Gastrocnemius medialis (tissue), 4 donors: Measurements from ENCODE around the gene KIF5A. TPM values are rescaled to one million over a fixed set of nuclear protein-coding genes. Genes with fewer than 3 reads are reported as not detected.

Source experiments
- ATAC-seq, 2 donors: fragments of 150-250 bp; one replicate each; pipeline ENCODE4 v1.9.1; 2016
- DNase-seq, 2 donors: peaks; one replicate each; pipeline ENCODE4 v3.0.0-alpha.2; 2019
- H3K27ac ChIP-seq, 4 donors: fragments of 200-600 bp; sonication (generic); 1 replicate in 1 of 4; 2 replicates in 3 of 4; pipeline ENCODE4 v1.5.1; 2016 to 2018; ENCODE audit warnings: mild to moderate bottlenecking in 2 of 4, moderate library complexity in 1 of 4
- H3K27me3 ChIP-seq, 3 donors: fragments of 200-600 bp; sonication (generic) in 2 of 3; 1 replicate in 1 of 3; 2 replicates in 2 of 3; pipeline versions ENCODE4 v1.5.1 to v1.6.0; 2016 to 2019; ENCODE audit warnings: mild to moderate bottlenecking in 1 of 3, moderate library complexity in 1 of 3
- H3K36me3 ChIP-seq, 2 donors: fragments of 200-600 bp; sonication (generic) in 1 of 2; one replicate each; pipeline ENCODE4 v1.5.1; 2017 to 2018
- H3K4me1 ChIP-seq, 2 donors: fragments of 200-600 bp; sonication (generic) in 1 of 2; one replicate each; pipeline ENCODE4 v1.5.1; 2016 to 2017; ENCODE audit warnings: mild to moderate bottlenecking in 2 of 2
- H3K4me3 ChIP-seq, 4 donors: fragments of 200-600 bp; sonication (generic) in 3 of 4; 1 replicate in 1 of 4; 2 replicates in 3 of 4; pipeline ENCODE4 v1.5.1; 2016 to 2019; ENCODE audit warnings: mild to moderate bottlenecking in 2 of 4
- H3K9me3 ChIP-seq, 3 donors: fragments of 200-600 bp; sonication (generic) in 2 of 3; 1 replicate in 1 of 3; 2 replicates in 2 of 3; pipeline ENCODE4 v1.5.1; 2016 to 2019
- POLR2A ChIP-seq, 2 donors: fragments of 450-650 bp; IDR thresholded peaks; one replicate each; pipeline ENCODE4 v1.6.1; 2017; ENCODE audit warnings: antibody characterized with exemption in 2 of 2, mild to moderate bottlenecking in 2 of 2, moderate library complexity in 2 of 2
- in situ Hi-C, 4 donors: fragments of 200-750 bp; cut with MboI; loops; one replicate each; pipeline versions ENCODE4 v1.15.0 to v1.8.0; 2017; ENCODE audit warnings: low sequenced_read_pairs in 4 of 4
- intact Hi-C: fragments of 100-400 bp; cut with DNase I; formaldehyde crosslinking; loops from one replicate; pipeline ENCODE4 v1.15.1; 2023; ENCODE audit warnings: low total_unique reads
- total RNA-seq, 4 donors: library from RNA; depleted of rRNA; stranded (reverse); fragments of >200 nt; gene quantifications; one replicate each; pipeline versions ENCODE4 v1.1.0 to v1.2.3, GENCODE V29; 2016
- TF ChIP-seq, protein P1 (sequence below), 5 experiments: fragments of 450-650 bp in 3 of 5; fragments of 200-600 bp in 2 of 5; sonication (generic) in 2 of 5; IDR thresholded peaks in 4 of 5; conservative IDR thresholded peaks in 1 of 5; 1 replicate in 4 of 5; 2 replicates in 1 of 5; pipeline ENCODE4 v1.5.1; 2016 to 2019; ENCODE audit warnings: antibody characterized with exemption in 5 of 5, mild to moderate bottlenecking in 3 of 5, moderate library complexity in 3 of 5

Gene KIF5A
- total RNA-seq, 4 donors from 2014 or later, result 0.09 to 0.36 TPM; not detected in 2

DNA sequence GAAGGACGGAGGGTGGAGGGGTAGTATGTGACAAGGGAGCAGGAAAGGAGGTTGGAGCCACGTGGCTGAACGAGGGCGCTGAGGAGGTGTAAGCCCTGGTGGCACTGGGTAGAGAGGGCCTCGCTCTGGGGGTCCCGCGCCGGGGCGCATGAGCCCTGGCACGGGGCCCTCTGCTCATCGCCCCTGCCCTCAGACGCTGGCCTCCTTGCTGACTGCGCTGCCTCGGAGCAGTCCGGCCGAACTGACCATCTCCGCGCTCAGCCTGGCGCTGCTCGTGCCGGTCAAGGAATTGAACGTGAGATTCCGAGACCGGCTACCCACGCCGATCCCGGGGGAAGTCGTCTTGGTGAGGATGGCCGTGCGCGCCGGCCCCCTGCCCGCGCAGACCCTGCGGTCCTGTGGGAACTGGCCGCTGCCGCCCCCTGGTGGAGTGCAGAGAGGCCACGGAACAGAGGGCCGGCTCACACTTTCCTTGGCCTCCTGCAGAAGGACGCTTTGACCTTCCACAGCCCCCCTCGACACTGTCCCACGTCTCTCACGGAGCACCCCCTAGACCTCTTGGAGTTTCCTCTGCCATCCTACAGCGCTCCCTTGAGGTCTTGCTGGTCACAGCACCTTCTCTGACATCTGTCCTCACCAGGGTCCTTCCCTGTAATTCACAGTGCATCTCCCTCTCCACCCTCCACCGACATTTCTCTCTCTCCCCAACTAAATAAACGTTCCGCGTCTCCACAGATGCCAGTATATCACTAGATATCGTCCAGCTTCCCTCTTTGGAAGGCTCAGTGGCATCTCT lies 71.9 kb downstream of the KIF5A start:
- TF ChIP-seq, protein P1, sequence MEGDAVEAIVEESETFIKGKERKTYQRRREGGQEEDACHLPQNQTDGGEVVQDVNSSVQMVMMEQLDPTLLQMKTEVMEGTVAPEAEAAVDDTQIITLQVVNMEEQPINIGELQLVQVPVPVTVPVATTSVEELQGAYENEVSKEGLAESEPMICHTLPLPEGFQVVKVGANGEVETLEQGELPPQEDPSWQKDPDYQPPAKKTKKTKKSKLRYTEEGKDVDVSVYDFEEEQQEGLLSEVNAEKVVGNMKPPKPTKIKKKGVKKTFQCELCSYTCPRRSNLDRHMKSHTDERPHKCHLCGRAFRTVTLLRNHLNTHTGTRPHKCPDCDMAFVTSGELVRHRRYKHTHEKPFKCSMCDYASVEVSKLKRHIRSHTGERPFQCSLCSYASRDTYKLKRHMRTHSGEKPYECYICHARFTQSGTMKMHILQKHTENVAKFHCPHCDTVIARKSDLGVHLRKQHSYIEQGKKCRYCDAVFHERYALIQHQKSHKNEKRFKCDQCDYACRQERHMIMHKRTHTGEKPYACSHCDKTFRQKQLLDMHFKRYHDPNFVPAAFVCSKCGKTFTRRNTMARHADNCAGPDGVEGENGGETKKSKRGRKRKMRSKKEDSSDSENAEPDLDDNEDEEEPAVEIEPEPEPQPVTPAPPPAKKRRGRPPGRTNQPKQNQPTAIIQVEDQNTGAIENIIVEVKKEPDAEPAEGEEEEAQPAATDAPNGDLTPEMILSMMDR (IDR thresholded peaks at IDR 0.05 in 4 of 5, conservative IDR thresholded peaks at IDR 0.05 in 1 of 5), result peak; percentile 74 to 94 (median 87)
- no peak for TF ChIP-seq POLR2A (IDR thresholded peaks at IDR 0.05)
- no peak overlapping the region for H3K27ac ChIP-seq
- in situ Hi-C loops (loop anchor here in 2 of 4 donors (5.0 to 10.0 kb wide), 2 partner anchors 34 to 47 kb away; no protein-coding TSS in a partner anchor), intact Hi-C loops (loop anchor here (1.0 to 5.0 kb wide), 2 partner anchors 38 to 164 kb away; partner anchors contain the start of genes GLI1 and INHBE)
- DNase-seq (no peak), ATAC-seq (peak; percentile 60 to 75)
- peaks cover 8 to 14% of the 10 kb centered on the region in 2 donors for H3K4me1 ChIP-seq
- H3K27me3 ChIP-seq, result peaks cover 53 to 69% (median 61%) of the 10 kb centered on the region in 3 donors
- peak overlapping the region; percentile 37 to 85 (median 56) for H3K4me3 ChIP-seq
- H3K9me3 ChIP-seq, result no peaks in the 10 kb centered on the region
- H3K36me3 ChIP-seq, result no peaks in the 10 kb centered on the region

DNA sequence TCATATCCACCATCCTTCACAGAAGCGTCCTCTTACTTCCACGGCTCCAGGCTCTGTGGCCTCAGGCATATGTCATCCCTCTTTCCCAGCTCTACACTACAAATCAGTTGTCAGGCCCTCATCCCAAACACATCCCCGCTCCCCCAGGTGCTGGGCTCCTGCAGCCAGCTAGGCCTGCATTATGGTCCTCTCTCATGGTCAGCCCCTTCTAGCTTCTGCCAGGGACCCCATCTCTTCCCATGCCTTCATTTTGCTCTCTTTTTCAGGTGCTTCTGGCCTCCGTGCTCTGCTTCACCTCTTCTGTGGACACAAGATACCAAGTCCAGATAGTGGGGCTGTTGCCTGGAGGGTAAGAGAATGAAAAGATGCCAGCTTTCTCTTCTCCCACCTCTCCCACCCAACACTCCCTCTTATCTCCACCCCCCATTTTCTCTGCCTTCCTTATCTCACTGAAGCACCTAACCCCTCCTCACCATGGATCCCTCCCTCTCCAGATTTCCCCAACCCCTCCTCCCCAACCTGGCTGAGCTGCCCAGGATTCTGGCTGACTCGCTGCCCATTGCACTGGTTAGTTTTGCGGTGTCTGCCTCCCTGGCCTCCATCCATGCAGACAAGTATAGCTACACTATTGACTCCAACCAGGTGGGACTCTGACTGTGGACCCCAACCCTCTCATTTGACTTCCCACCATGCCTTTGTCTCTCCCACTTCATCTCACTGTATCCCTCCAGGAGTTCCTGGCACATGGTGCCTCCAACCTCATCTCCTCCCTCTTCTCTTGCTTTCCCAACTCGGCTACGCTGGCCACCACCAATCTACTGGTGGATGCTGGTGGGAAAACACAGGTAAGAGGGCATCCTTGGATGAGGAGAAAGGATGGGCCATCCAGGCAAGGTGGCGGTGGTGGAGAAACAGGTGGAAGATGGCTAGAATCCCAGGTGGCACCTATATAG lies 72.7 kb downstream of the KIF5A start:
- TF ChIP-seq, protein P1 (IDR thresholded peaks at IDR 0.05 in 4 of 5, conservative IDR thresholded peaks at IDR 0.05 in 1 of 5), result no peak
- no peak for TF ChIP-seq POLR2A (IDR thresholded peaks at IDR 0.05)
- in situ Hi-C loops (loop anchor here in 2 of 4 donors (5.0 to 10.0 kb wide), 2 partner anchors 35 to 48 kb away; no protein-coding TSS in a partner anchor), intact Hi-C loops (loop anchor here (5.0 kb wide), 1 partner anchor 165 kb away; the partner anchor contains the start of genes GLI1 and INHBE)
- Histone ChIP-seq H3K4me1 (peaks cover 8 to 14% of the 10 kb centered on the region in 2 donors), H3K4me3 (no peak overlapping the region), H3K36me3 (no peaks in the 10 kb centered on the region), H3K9me3 (no peaks in the 10 kb centered on the region), H3K27me3 (peaks cover 53 to 66% (median 57%) of the 10 kb centered on the region in 3 donors), H3K27ac (no peak overlapping the region)
- ATAC-seq, result no peak
- DNase-seq, result no peak

- Histone ChIP-seq H3K4me1 (peaks cover 8 to 14% of the 10 kb centered on the region in 2 donors), H3K9me3 (no peaks in the 10 kb centered on the region), H3K36me3 (no peaks in the 10 kb centered on the region), H3K27ac (no peak overlapping the region), H3K27me3 (peaks cover 47 to 62% (median 57%) of the 10 kb centered on the region in 3 donors), H3K4me3 (no peak overlapping the region)
- in situ Hi-C loops, result loop anchor here in 2 of 4 donors (5.0 to 10.0 kb wide), 2 partner anchors 36 to 49 kb away; no protein-coding TSS in a partner anchor
- intact Hi-C loops, result loop anchor here (5.0 kb wide), 1 partner anchor 166 kb away; the partner anchor contains the start of genes GLI1 and INHBE
- no peak for ATAC-seq
- TF ChIP-seq POLR2A (IDR thresholded peaks at IDR 0.05), result no peak
- TF ChIP-seq, protein P1 (IDR thresholded peaks at IDR 0.05 in 4 of 5, conservative IDR thresholded peaks at IDR 0.05 in 1 of 5), result no peak
- DNase-seq, result no peak
Measured at GRCh38 chr12:57623385-57623784, 73.5 kb downstream of the KIF5A start.

DNA sequence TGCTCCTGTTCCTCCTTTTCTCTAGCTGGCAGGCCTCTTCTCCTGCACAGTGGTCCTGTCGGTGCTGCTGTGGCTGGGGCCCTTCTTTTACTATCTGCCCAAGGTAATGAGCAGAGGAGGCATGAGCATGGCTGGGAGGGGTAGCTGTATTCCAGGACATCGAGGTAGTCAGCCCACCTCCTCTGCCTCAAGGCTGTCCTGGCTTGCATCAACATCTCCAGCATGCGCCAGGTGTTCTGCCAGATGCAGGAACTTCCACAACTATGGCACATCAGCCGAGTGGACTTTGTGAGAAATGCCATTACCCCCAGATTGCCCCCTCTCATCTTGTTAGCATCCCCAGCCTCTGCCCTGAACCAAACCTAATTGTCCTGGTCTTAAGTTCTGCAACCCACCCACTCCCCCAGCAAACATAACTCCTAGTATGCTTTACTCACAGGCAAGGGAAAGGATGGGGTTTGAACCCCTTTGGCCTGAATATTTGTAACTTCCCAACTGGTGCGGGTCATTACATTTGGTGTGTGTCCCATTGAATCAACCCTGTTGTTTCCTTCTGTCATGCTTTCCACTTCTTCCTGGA lies 74.1 kb downstream of the KIF5A start:
- Histone ChIP-seq H3K27ac (no peak overlapping the region), H3K4me3 (no peak overlapping the region), H3K4me1 (peaks cover 8 to 14% of the 10 kb centered on the region in 2 donors), H3K27me3 (peaks cover 44 to 58% (median 57%) of the 10 kb centered on the region in 3 donors), H3K36me3 (no peaks in the 10 kb centered on the region), H3K9me3 (no peaks in the 10 kb centered on the region)
- DNase-seq (no peak), ATAC-seq (no peak)
- intact Hi-C loops, result loop anchor here (5.0 kb wide), 1 partner anchor 167 kb away; the partner anchor contains the start of genes GLI1 and INHBE
- no peak for TF ChIP-seq POLR2A (IDR thresholded peaks at IDR 0.05)
- TF ChIP-seq, protein P1 (IDR thresholded peaks at IDR 0.05 in 4 of 5, conservative IDR thresholded peaks at IDR 0.05 in 1 of 5), result no peak
- in situ Hi-C loops, result loop anchor here in 2 of 4 donors (5.0 to 10.0 kb wide), 2 partner anchors 37 to 49 kb away; no protein-coding TSS in a partner anchor
